Nephron (organoid): Measurements from ENCODE around the gene NFKBIE.
A peak's percentile ranks its signal among the peaks of the same experiment; 100 is the strongest.

Source experiments
- H3K27ac Mint-ChIP-seq, 3 experiments: 2 replicates each; pipeline ENCODE4 v1.8.0; 2020; ENCODE audit warnings: mixed read lengths in 3 of 3, mild to moderate bottlenecking in 2 of 3, moderate library complexity in 1 of 3
- H3K27me3 Mint-ChIP-seq: 2 replicates; pipeline ENCODE4 v1.8.0; 2021; ENCODE audit warnings: low read depth, mild to moderate bottlenecking, moderate library complexity, mixed read lengths
- H3K36me3 Mint-ChIP-seq: 2 replicates; pipeline ENCODE4 v1.8.0; 2020; ENCODE audit warnings: low read depth, mixed read lengths
- H3K4me1 Mint-ChIP-seq: 2 replicates; pipeline ENCODE4 v1.8.0; 2020; ENCODE audit warnings: mixed read lengths
- H3K4me3 Mint-ChIP-seq, 3 experiments: 2 replicates each; pipeline ENCODE4 v1.8.0; 2020; ENCODE audit warnings: mild to moderate bottlenecking in 3 of 3, mixed read lengths in 3 of 3, moderate library complexity in 2 of 3
- H3K9me3 Mint-ChIP-seq: 2 replicates; pipeline ENCODE4 v1.8.0; 2020; ENCODE audit warnings: mixed read lengths
- CTCF ChIP-seq, 3 experiments: fragments of 200-600 bp; sonication (generic); IDR thresholded peaks; one replicate each; pipeline ENCODE4 v1.5.0; 2021; ENCODE audit warnings: antibody characterized with exemption in 3 of 3; ENCODE audit not compliant: unreplicated experiment in 3 of 3

The NFKBIE gene

GRCh38 chr6:44260451-44261297, 4.7 kb downstream of the NFKBIE start:
- Mint-ChIP-seq H3K9me3 (no peaks in the 10 kb centered on the region), H3K27ac (peak overlapping the region in 2 of 3 experiments; percentile 0 to 13), H3K4me1 (peaks cover 46% of the 10 kb centered on the region), H3K36me3 (peaks cover 9% of the 10 kb centered on the region), H3K4me3 (peak overlapping the region; percentile 2 to 60 (median 57)), H3K27me3 (peaks cover 5% of the 10 kb centered on the region)
- no peak for TF ChIP-seq CTCF (IDR thresholded peaks at IDR 0.05; ENCODE audit: unreplicated experiment in 3 of 3)

GRCh38 chr6:44260011-44260410, 5.3 kb downstream of the NFKBIE start:
- no peak overlapping the region for H3K27ac Mint-ChIP-seq
- peaks cover 5% of the 10 kb centered on the region for H3K27me3 Mint-ChIP-seq
- H3K4me3 Mint-ChIP-seq = peak overlapping the region in 1 of 3 experiments; percentile 31
- peaks cover 51% of the 10 kb centered on the region for H3K4me1 Mint-ChIP-seq
- no peaks in the 10 kb centered on the region for H3K9me3 Mint-ChIP-seq
- peaks cover 9% of the 10 kb centered on the region for H3K36me3 Mint-ChIP-seq
- TF ChIP-seq CTCF (IDR thresholded peaks at IDR 0.05; ENCODE audit: unreplicated experiment in 3 of 3) = no peak

- peak overlapping the region; percentile 87 to 93 (median 90) for H3K4me3 Mint-ChIP-seq
- peaks cover 46% of the 10 kb centered on the region for H3K4me1 Mint-ChIP-seq
- H3K36me3 Mint-ChIP-seq = peaks cover 20% of the 10 kb centered on the region
- no peaks in the 10 kb centered on the region for H3K27me3 Mint-ChIP-seq
- no peaks in the 10 kb centered on the region for H3K9me3 Mint-ChIP-seq
- H3K27ac Mint-ChIP-seq = peak overlapping the region; percentile 16 to 93 (median 84)
- TF ChIP-seq CTCF (IDR thresholded peaks at IDR 0.05; ENCODE audit: unreplicated experiment in 3 of 3) = no peak
These were observed 6.4 kb downstream of the NFKBIE start for GRCh38 chr6:44258921-44259320.

- H3K9me3 Mint-ChIP-seq = no peaks in the 10 kb centered on the region
- no peaks in the 10 kb centered on the region for H3K27me3 Mint-ChIP-seq
- H3K36me3 Mint-ChIP-seq = peaks cover 25% of the 10 kb centered on the region
- H3K4me1 Mint-ChIP-seq = peaks cover 40% of the 10 kb centered on the region
- TF ChIP-seq CTCF (IDR thresholded peaks at IDR 0.05; ENCODE audit: unreplicated experiment in 3 of 3) = no peak
- H3K4me3 Mint-ChIP-seq = peak overlapping the region; percentile 87 to 93 (median 90)
- peak overlapping the region; percentile 84 to 93 (median 91) for H3K27ac Mint-ChIP-seq
These were observed 7.0 kb downstream of the NFKBIE start for GRCh38 chr6:44258325-44258863.

- H3K27ac Mint-ChIP-seq = peak overlapping the region; percentile 84 to 93 (median 91)
- TF ChIP-seq CTCF (IDR thresholded peaks at IDR 0.05; ENCODE audit: unreplicated experiment in 3 of 3) = peak in 1 of 3 experiments; percentile 18
- peaks cover 35% of the 10 kb centered on the region for H3K4me1 Mint-ChIP-seq
- peaks cover 30% of the 10 kb centered on the region for H3K36me3 Mint-ChIP-seq
- no peaks in the 10 kb centered on the region for H3K27me3 Mint-ChIP-seq
- no peaks in the 10 kb centered on the region for H3K9me3 Mint-ChIP-seq
- H3K4me3 Mint-ChIP-seq = peak overlapping the region; percentile 87 to 93 (median 90)
These were observed 7.5 kb downstream of the NFKBIE start for GRCh38 chr6:44257753-44258324.
